ENCODE measurements around the gene SWI5.

SWI5 gene

GRCh38 chr9:128258326-128258725 is 17.8 kb upstream of the SWI5 start:
- FAIRE-seq: no peak
- TF ChIP-seq, protein P1, sequence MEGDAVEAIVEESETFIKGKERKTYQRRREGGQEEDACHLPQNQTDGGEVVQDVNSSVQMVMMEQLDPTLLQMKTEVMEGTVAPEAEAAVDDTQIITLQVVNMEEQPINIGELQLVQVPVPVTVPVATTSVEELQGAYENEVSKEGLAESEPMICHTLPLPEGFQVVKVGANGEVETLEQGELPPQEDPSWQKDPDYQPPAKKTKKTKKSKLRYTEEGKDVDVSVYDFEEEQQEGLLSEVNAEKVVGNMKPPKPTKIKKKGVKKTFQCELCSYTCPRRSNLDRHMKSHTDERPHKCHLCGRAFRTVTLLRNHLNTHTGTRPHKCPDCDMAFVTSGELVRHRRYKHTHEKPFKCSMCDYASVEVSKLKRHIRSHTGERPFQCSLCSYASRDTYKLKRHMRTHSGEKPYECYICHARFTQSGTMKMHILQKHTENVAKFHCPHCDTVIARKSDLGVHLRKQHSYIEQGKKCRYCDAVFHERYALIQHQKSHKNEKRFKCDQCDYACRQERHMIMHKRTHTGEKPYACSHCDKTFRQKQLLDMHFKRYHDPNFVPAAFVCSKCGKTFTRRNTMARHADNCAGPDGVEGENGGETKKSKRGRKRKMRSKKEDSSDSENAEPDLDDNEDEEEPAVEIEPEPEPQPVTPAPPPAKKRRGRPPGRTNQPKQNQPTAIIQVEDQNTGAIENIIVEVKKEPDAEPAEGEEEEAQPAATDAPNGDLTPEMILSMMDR (IDR thresholded peaks at IDR 0.05; ENCODE audit: insufficient read depth, missing control alignments): no peak

DNA sequence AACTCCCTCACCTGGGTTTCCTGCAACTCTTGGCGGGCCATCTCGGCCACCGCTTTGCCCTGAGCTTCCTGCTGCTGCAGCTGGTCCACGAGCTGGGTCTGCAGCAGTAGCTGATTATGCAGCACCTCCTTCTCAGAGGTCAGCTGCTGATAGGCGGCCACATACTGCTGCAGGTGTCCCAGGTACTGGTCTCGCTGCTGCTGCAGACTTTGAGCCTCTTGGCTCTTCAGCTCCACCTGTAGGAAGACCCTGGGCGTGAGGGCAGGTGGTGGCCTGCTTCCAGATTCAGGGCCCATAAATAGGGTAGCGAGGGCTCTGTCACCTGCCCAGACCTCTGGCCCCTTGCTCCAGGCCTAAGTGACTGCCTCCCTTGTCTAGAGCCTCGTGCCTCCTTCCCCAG is 16.9 kb upstream of the SWI5 start:
- no peak for DNase-seq (ENCODE audit: insufficient read length, low spot score)
- TF ChIP-seq, protein P1 (IDR thresholded peaks at IDR 0.05; ENCODE audit: insufficient read depth, missing control alignments): no peak

More at GRCh38 chr9:128258326-128258725, 17.8 kb upstream of the SWI5 start:
- DNase-seq (ENCODE audit: insufficient read length, low spot score): no peak

GRCh38 chr9:128260340-128260739 is 15.7 kb upstream of the SWI5 start:
- TF ChIP-seq, protein P1 (IDR thresholded peaks at IDR 0.05; ENCODE audit: insufficient read depth, missing control alignments): no peak
- no peak for FAIRE-seq
- DNase-seq (ENCODE audit: insufficient read length, low spot score): no peak

More for the DNA sequence above, 16.9 kb upstream of the SWI5 start:
- no peak for FAIRE-seq

GRCh38 chr9:128262687-128263086 is 13.4 kb upstream of the SWI5 start:
- TF ChIP-seq, protein P1 (IDR thresholded peaks at IDR 0.05; ENCODE audit: insufficient read depth, missing control alignments): no peak
- DNase-seq (ENCODE audit: insufficient read length, low spot score): no peak
- FAIRE-seq: no peak

DNA sequence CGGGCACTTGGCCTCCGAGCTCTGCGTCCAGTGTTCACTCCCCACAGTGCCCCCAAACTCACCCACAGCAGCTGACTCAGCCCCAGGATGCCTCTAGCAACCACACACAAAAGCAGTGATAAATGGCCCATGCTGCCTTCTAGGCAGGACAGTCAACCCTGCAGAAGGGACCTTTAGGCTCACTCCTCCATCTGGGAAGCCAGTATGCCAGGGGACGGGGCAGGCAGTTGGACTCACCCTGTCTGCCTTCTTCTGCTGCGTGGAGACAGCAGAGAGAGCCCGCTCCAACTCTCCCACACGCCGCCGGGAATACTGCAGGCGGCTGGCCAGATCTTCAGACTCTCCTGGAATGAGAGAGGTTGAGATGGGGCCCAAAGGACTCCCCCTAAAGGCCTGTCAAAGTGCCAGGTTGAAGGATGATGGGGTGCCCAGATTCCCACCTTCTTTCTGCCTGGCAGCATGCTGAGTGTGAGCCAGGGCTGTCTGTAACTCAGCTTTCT is 10.7 kb upstream of the SWI5 start:
- DNase-seq (ENCODE audit: insufficient read length, low spot score) (no peak), FAIRE-seq (no peak)
- TF ChIP-seq, protein P1 (IDR thresholded peaks at IDR 0.05; ENCODE audit: insufficient read depth, missing control alignments): no peak

GRCh38 chr9:128266868-128267590 is 9.0 kb upstream of the SWI5 start:
- TF ChIP-seq, protein P1 (IDR thresholded peaks at IDR 0.05; ENCODE audit: insufficient read depth, missing control alignments): no peak
- DNase-seq (ENCODE audit: insufficient read length, low spot score) (no peak), FAIRE-seq (no peak)

DNA sequence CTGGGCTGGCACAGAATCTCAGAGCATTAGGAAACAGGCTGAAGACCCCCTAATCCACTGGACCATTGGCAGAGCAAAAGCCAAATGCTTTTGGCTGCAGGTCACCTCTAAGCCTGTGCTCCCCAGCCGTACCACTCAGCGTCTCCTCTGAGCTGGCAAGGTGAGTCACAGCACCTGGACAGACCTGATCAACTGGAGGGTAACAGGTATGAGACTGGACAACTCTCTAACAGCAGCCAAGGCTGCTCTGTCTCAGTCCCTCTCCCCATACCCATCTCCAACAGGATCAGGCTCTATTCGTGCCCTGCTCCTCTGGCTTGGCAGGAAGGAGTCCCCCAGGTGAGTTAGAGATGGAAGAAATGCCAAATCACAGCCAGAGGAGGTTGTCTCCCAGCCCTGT is 5.0 kb upstream of the SWI5 start:
- FAIRE-seq (no peak), DNase-seq (ENCODE audit: insufficient read length, low spot score) (no peak)
- TF ChIP-seq, protein P1 (IDR thresholded peaks at IDR 0.05; ENCODE audit: insufficient read depth, missing control alignments): no peak

Measured in D721Med (cell line).